ENCODE measurements around the gene SLC6A4. TPM values are rescaled to one million over a fixed set of nuclear protein-coding genes. Genes with fewer than 3 reads are reported as not detected.

SLC6A4 gene
- total RNA-seq, 1 experiment from 2014 or later: 0.02 TPM

DNA sequence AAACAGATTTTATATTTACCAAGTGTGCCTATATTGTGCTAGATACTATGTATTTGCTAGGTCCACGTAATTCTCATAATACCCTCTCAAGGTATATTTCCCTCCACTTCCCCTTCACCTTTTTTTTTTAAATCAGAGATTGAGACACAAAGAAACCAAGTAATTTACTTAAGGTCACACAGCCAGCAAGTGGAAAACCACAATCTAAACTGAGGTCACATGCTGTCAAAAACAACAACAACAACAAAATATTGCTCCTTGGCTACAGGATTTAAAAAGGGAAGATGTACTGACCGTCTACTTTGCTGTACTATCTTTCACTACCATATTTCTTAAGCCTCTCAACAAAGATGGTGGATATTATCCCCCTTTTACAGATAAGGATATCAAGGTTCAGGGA lies 40.4 kb upstream of the SLC6A4 start:
- H3K79me1 ChIP-seq (ENCODE audit: insufficient read depth, low read depth, low read length, poor library complexity, severe bottlenecking): no peaks in the 10 kb centered on the region
- H3K23ac ChIP-seq (ENCODE audit: insufficient read length, low read depth, low read length): no peak overlapping the region
- H3K4me2 ChIP-seq (ENCODE audit: insufficient read depth, insufficient read length, low read length): no peak overlapping the region
- no peaks in the 10 kb centered on the region for H4K20me1 ChIP-seq (ENCODE audit: control insufficient read depth, insufficient read depth, insufficient read length)
- H3K4me3 Mint-ChIP-seq: no peak overlapping the region
- H3T11ph ChIP-seq (ENCODE audit: low read length): no peak overlapping the region
- H3K4me1 Mint-ChIP-seq: no peaks in the 10 kb centered on the region
- H3K27me3 ChIP-seq (ENCODE audit: insufficient read depth, low read length): no peaks in the 10 kb centered on the region
- H2BK20ac ChIP-seq (ENCODE audit: low read depth, low read length, poor library complexity, severe bottlenecking): no peak overlapping the region
- H2BK15ac ChIP-seq (ENCODE audit: low read depth, low read length): no peak overlapping the region
- no peaks in the 10 kb centered on the region for H3K79me2 ChIP-seq (ENCODE audit: insufficient read depth, low read length)
- no peaks in the 10 kb centered on the region for H3K23me2 ChIP-seq (ENCODE audit: insufficient read length, low read depth, low read length, poor library complexity, severe bottlenecking)
- WGBS (ENCODE audit: extremely low coverage, insufficient read length, low lambda C conversion rate): no CpG with 5 or more reads among the region's 2 CpGs
- TF ChIP-seq, protein P1, sequence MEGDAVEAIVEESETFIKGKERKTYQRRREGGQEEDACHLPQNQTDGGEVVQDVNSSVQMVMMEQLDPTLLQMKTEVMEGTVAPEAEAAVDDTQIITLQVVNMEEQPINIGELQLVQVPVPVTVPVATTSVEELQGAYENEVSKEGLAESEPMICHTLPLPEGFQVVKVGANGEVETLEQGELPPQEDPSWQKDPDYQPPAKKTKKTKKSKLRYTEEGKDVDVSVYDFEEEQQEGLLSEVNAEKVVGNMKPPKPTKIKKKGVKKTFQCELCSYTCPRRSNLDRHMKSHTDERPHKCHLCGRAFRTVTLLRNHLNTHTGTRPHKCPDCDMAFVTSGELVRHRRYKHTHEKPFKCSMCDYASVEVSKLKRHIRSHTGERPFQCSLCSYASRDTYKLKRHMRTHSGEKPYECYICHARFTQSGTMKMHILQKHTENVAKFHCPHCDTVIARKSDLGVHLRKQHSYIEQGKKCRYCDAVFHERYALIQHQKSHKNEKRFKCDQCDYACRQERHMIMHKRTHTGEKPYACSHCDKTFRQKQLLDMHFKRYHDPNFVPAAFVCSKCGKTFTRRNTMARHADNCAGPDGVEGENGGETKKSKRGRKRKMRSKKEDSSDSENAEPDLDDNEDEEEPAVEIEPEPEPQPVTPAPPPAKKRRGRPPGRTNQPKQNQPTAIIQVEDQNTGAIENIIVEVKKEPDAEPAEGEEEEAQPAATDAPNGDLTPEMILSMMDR (conservative IDR thresholded peaks at IDR 0.05): no peak
- DNase-seq: no peak
- H3K27ac ChIP-seq (ENCODE audit: insufficient read length, low read depth, low read length): no peak overlapping the region
- no peaks in the 10 kb centered on the region for H3K4me1 ChIP-seq (ENCODE audit: insufficient read depth, low read length)
- H3K14ac ChIP-seq (ENCODE audit: insufficient read depth, low read length): no peak overlapping the region
- H3K9me3 Mint-ChIP-seq: no peaks in the 10 kb centered on the region
- H3K36me3 Mint-ChIP-seq (ENCODE audit: insufficient read depth in 1 of 3, low read depth in 3 of 3): peaks cover 17 to 58% (median 39%) of the 10 kb centered on the region in 3 experiments; a peak in 6 of 7 replicates
- H3K56ac ChIP-seq (ENCODE audit: insufficient read length, low read depth, low read length): no peak overlapping the region
- H3K9ac ChIP-seq (ENCODE audit: extremely low read depth, insufficient read length, low read length): no peak overlapping the region
- no peak overlapping the region for H2BK120ac ChIP-seq (ENCODE audit: low read depth, low read length, poor library complexity, severe bottlenecking)
- no peaks in the 10 kb centered on the region for H3K27me3 Mint-ChIP-seq (ENCODE audit: low read depth)
- H3K4ac ChIP-seq (ENCODE audit: low read depth, low read length): no peak overlapping the region
- H3K18ac ChIP-seq (ENCODE audit: insufficient read length, low read depth, low read length): no peak overlapping the region
- H2AK5ac ChIP-seq (ENCODE audit: insufficient read length, low read length): no peak overlapping the region
- no peak overlapping the region; a peak in 1 of 7 replicates for H3K27ac Mint-ChIP-seq
- no peak overlapping the region for H2AFZ ChIP-seq (ENCODE audit: low read length)
- no peak overlapping the region for H4K91ac ChIP-seq (ENCODE audit: insufficient read length, low read depth, low read length)
- H2BK5ac ChIP-seq (ENCODE audit: insufficient read length, low read length): no peak overlapping the region
- no peaks in the 10 kb centered on the region for H3K9me3 ChIP-seq (ENCODE audit: control insufficient read depth, low read depth, low read length)
- H4K5ac ChIP-seq (ENCODE audit: insufficient read length, low read depth, low read length): no peak overlapping the region
- H4K8ac ChIP-seq (replicated peaks; ENCODE audit: insufficient read length, low read depth, low read length): no peak overlapping the region
- no peak overlapping the region for H2BK12ac ChIP-seq (ENCODE audit: insufficient read length, low read depth, low read length)

All from H9 (cell line).